Adipocyte (in vitro differentiated cells): ENCODE results near the gene PGBD5.

Experiments used
- DNase-seq: peaks from one replicate; pipeline ENCODE4 v3.0.0-alpha.2; 2015; ENCODE audit warnings: low read depth
- H3K27me3 ChIP-seq: replicated peaks from 2 replicates; pipeline ENCODE4 v1.7.0; 2013; ENCODE audit warnings: mild to moderate bottlenecking, low read length, moderate library complexity; ENCODE audit not compliant: control insufficient read depth, insufficient read depth
- H3K36me3 ChIP-seq: 2 replicates; pipeline ENCODE4 v1.7.0; 2013; ENCODE audit warnings: low read length, mild to moderate bottlenecking, moderate library complexity; ENCODE audit not compliant: control insufficient read depth, insufficient read depth, severe bottlenecking
- H3K4me1 ChIP-seq: 2 replicates; pipeline ENCODE4 v1.7.0; 2013; ENCODE audit warnings: mild to moderate bottlenecking, low read length, moderate library complexity; ENCODE audit not compliant: control insufficient read depth, insufficient read depth
- H3K4me3 ChIP-seq: 2 replicates; pipeline ENCODE4 v1.7.0; 2013; ENCODE audit warnings: mild to moderate bottlenecking, low read length, moderate library complexity
- H3K9ac ChIP-seq: 2 replicates; pipeline ENCODE4 v1.7.0; 2013; ENCODE audit warnings: mild to moderate bottlenecking, low read length, moderate library complexity
- H3K9me3 ChIP-seq: 2 replicates; pipeline ENCODE4 v1.7.0; 2013; ENCODE audit warnings: mild to moderate bottlenecking, low read length, moderate library complexity; ENCODE audit not compliant: control insufficient read depth

PGBD5 gene

GRCh38 chr1:230282157-230282556 is 144.0 kb downstream of the PGBD5 start:
- no peak for DNase-seq

GRCh38 chr1:230281556-230281955 is 144.6 kb downstream of the PGBD5 start:
- H3K9me3 ChIP-seq = no peaks in the 10 kb centered on the region
- no peak for DNase-seq
- H3K9ac ChIP-seq = no peak overlapping the region
- H3K4me3 ChIP-seq = no peak overlapping the region
- H3K36me3 ChIP-seq = peaks cover 60% of the 10 kb centered on the region
- no peaks in the 10 kb centered on the region for H3K27me3 ChIP-seq
- H3K4me1 ChIP-seq = no peaks in the 10 kb centered on the region

More at GRCh38 chr1:230282157-230282556, 144.0 kb downstream of the PGBD5 start:
- Histone ChIP-seq H3K27me3 (no peaks in the 10 kb centered on the region), H3K4me3 (no peak overlapping the region), H3K9ac (no peak overlapping the region), H3K36me3 (peaks cover 54% of the 10 kb centered on the region), H3K9me3 (no peaks in the 10 kb centered on the region), H3K4me1 (no peaks in the 10 kb centered on the region)

GRCh38 chr1:230280906-230281413 is 145.2 kb downstream of the PGBD5 start:
- Histone ChIP-seq H3K4me1 (no peaks in the 10 kb centered on the region), H3K4me3 (no peak overlapping the region), H3K36me3 (peaks cover 66% of the 10 kb centered on the region), H3K9ac (no peak overlapping the region), H3K9me3 (no peaks in the 10 kb centered on the region), H3K27me3 (no peaks in the 10 kb centered on the region)
- no peak for DNase-seq

GRCh38 chr1:230280054-230280795 is 145.9 kb downstream of the PGBD5 start:
- DNase-seq = no peak
- peaks cover 73% of the 10 kb centered on the region for H3K36me3 ChIP-seq
- H3K27me3 ChIP-seq = no peaks in the 10 kb centered on the region
- no peaks in the 10 kb centered on the region for H3K4me1 ChIP-seq
- H3K9ac ChIP-seq = no peak overlapping the region
- no peak overlapping the region for H3K4me3 ChIP-seq
- H3K9me3 ChIP-seq = no peaks in the 10 kb centered on the region

- H3K9ac ChIP-seq = no peak overlapping the region
- peaks cover 80% of the 10 kb centered on the region for H3K36me3 ChIP-seq
- no peak overlapping the region for H3K4me3 ChIP-seq
- H3K27me3 ChIP-seq = no peaks in the 10 kb centered on the region
- no peaks in the 10 kb centered on the region for H3K9me3 ChIP-seq
- H3K4me1 ChIP-seq = no peaks in the 10 kb centered on the region
- no peak for DNase-seq
Measured at GRCh38 chr1:230279583-230279945, 146.6 kb downstream of the PGBD5 start.

GRCh38 chr1:230278871-230279582 is 147.1 kb downstream of the PGBD5 start:
- Histone ChIP-seq H3K9me3 (no peaks in the 10 kb centered on the region), H3K9ac (no peak overlapping the region), H3K4me3 (no peak overlapping the region), H3K4me1 (no peaks in the 10 kb centered on the region), H3K27me3 (no peaks in the 10 kb centered on the region), H3K36me3 (peaks cover 83% of the 10 kb centered on the region)
- DNase-seq = no peak

GRCh38 chr1:230278376-230278775 is 147.8 kb downstream of the PGBD5 start:
- H3K4me3 ChIP-seq = no peak overlapping the region
- no peak overlapping the region for H3K9ac ChIP-seq
- H3K36me3 ChIP-seq = peaks cover 84% of the 10 kb centered on the region
- H3K27me3 ChIP-seq = no peaks in the 10 kb centered on the region
- DNase-seq = no peak
- H3K9me3 ChIP-seq = no peaks in the 10 kb centered on the region
- H3K4me1 ChIP-seq = no peaks in the 10 kb centered on the region

GRCh38 chr1:230277201-230278025 is 148.7 kb downstream of the PGBD5 start:
- no peaks in the 10 kb centered on the region for H3K4me1 ChIP-seq
- no peak overlapping the region for H3K9ac ChIP-seq
- no peak for DNase-seq
- H3K4me3 ChIP-seq = no peak overlapping the region
- peaks cover 89% of the 10 kb centered on the region for H3K36me3 ChIP-seq
- H3K9me3 ChIP-seq = no peaks in the 10 kb centered on the region
- H3K27me3 ChIP-seq = no peaks in the 10 kb centered on the region

- Histone ChIP-seq H3K36me3 (peaks cover 95% of the 10 kb centered on the region), H3K4me1 (no peaks in the 10 kb centered on the region), H3K9ac (no peak overlapping the region), H3K27me3 (no peaks in the 10 kb centered on the region), H3K4me3 (no peak overlapping the region), H3K9me3 (no peaks in the 10 kb centered on the region)
- DNase-seq = no peak
Measured at GRCh38 chr1:230276401-230276800, 149.7 kb downstream of the PGBD5 start.

- DNase-seq = no peak
- Histone ChIP-seq H3K9ac (no peak overlapping the region), H3K36me3 (peaks cover 81% of the 10 kb centered on the region), H3K4me1 (peaks cover 10% of the 10 kb centered on the region), H3K4me3 (no peak overlapping the region), H3K9me3 (no peaks in the 10 kb centered on the region), H3K27me3 (no peaks in the 10 kb centered on the region)
Measured at GRCh38 chr1:230274254-230274653, 151.9 kb downstream of the PGBD5 start.

- Histone ChIP-seq H3K9ac (no peak overlapping the region), H3K27me3 (no peaks in the 10 kb centered on the region), H3K4me1 (peaks cover 10% of the 10 kb centered on the region), H3K4me3 (no peak overlapping the region), H3K36me3 (peaks cover 73% of the 10 kb centered on the region), H3K9me3 (no peaks in the 10 kb centered on the region)
- no peak for DNase-seq
Measured at GRCh38 chr1:230273141-230273710, 152.9 kb downstream of the PGBD5 start.
